Ascending aorta (tissue), 2 donors: Measurements from ENCODE around the gene FOCAD. TPM values are rescaled to one million over a fixed set of nuclear protein-coding genes. Genes with fewer than 3 reads are reported as not detected.

Experiments used
- DNase-seq, 2 donors: peaks; one replicate each; pipeline ENCODE4 v3.0.0-alpha.2; 2019; ENCODE audit warnings: low spot score in 2 of 2
- H3K27ac ChIP-seq, 2 donors: fragments of 200-600 bp; sonication (generic); one replicate each; pipeline ENCODE4 v1.5.1; 2016 to 2017; ENCODE audit warnings: mild to moderate bottlenecking in 1 of 2
- H3K27me3 ChIP-seq: fragments of 200-600 bp; sonication (generic); one replicate; pipeline ENCODE4 v1.5.1; 2017
- H3K36me3 ChIP-seq, 2 donors: fragments of 200-600 bp; sonication (generic); one replicate each; pipeline ENCODE4 v1.5.1; 2016
- H3K4me1 ChIP-seq, 2 donors: fragments of 200-600 bp; sonication (generic); one replicate each; pipeline ENCODE4 v1.5.1; 2016 to 2017; ENCODE audit warnings: mild to moderate bottlenecking in 1 of 2
- H3K4me3 ChIP-seq, 2 donors: fragments of 200-600 bp; sonication (generic); one replicate each; pipeline ENCODE4 v1.5.1; 2016 to 2017; ENCODE audit warnings: mild to moderate bottlenecking in 1 of 2
- H3K9me3 ChIP-seq, 2 donors: fragments of 200-600 bp; sonication (generic); one replicate each; pipeline ENCODE4 v1.5.1; 2016
- CTCF ChIP-seq, 3 experiments: fragments of 200-600 bp in 2 of 3; fragments of 450-650 bp in 1 of 3; sonication (generic) in 2 of 3; IDR thresholded peaks; one replicate each; pipeline ENCODE4 v1.5.1; 2016 to 2019; ENCODE audit warnings: antibody characterized with exemption in 3 of 3, mild to moderate bottlenecking in 1 of 3, moderate library complexity in 1 of 3
- intact Hi-C: fragments of 100-400 bp; cut with DNase I; formaldehyde crosslinking; loops from one replicate; pipeline ENCODE4 v1.15.1; 2023
- total RNA-seq: library from RNA; depleted of rRNA; stranded (reverse); fragments of >200 nt; gene quantifications from one replicate; pipeline ENCODE4 v1.1.0, GENCODE V29; 2016

FOCAD gene
- total RNA-seq, 1 donor from 2014 or later: 64.3 TPM

- Histone ChIP-seq H3K27me3 (no peaks in the 10 kb centered on the region), H3K36me3 (peaks cover 3 to 8% of the 10 kb centered on the region in 2 donors), H3K27ac (no peak overlapping the region), H3K4me3 (no peak overlapping the region), H3K9me3 (no peaks in the 10 kb centered on the region), H3K4me1 (no peaks in the 10 kb centered on the region)
- intact Hi-C loops: no loop called here
- TF ChIP-seq CTCF (IDR thresholded peaks at IDR 0.05): no peak
- DNase-seq: no peak
Measured at GRCh38 chr9:21001581-21001980, 317.5 kb downstream of the FOCAD start.

DNA sequence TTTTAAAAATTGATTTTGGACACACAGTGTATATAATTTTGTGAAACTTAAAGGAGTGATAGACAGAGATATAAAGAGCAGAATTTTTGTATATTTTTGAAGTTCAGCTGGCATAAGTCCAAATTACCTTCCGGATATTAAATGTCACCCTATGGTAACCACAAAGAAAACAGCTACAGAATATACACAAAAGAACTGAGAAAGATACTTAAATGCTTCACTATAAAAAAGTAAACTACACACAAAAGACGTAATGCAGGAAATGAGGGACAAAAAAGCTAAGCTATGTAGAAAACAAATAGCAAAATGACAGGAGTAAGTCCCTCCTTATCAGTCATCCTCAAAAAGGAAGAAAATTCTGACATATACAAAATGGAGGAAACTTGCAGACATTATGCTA, 318.0 kb downstream of the FOCAD start:
- no peaks in the 10 kb centered on the region for H3K4me1 ChIP-seq
- H3K27me3 ChIP-seq: no peaks in the 10 kb centered on the region
- no peak for DNase-seq
- intact Hi-C loops: no loop called here
- H3K27ac ChIP-seq: no peak overlapping the region
- peaks cover 3 to 11% of the 10 kb centered on the region in 2 donors for H3K36me3 ChIP-seq
- H3K9me3 ChIP-seq: no peaks in the 10 kb centered on the region
- TF ChIP-seq CTCF (IDR thresholded peaks at IDR 0.05): no peak
- H3K4me3 ChIP-seq: no peak overlapping the region

- no peak for DNase-seq
- H3K4me1 ChIP-seq: peaks cover 0 to 15% of the 10 kb centered on the region in 2 donors
- no peak overlapping the region for H3K4me3 ChIP-seq
- no peak for TF ChIP-seq CTCF (IDR thresholded peaks at IDR 0.05)
- no peak overlapping the region for H3K27ac ChIP-seq
- no peaks in the 10 kb centered on the region for H3K27me3 ChIP-seq
- intact Hi-C loops: no loop called here
- no peaks in the 10 kb centered on the region for H3K9me3 ChIP-seq
- peaks cover 0 to 3% of the 10 kb centered on the region in 2 donors for H3K36me3 ChIP-seq
Measured at GRCh38 chr9:21015129-21015815, 331.2 kb downstream of the FOCAD start.

DNA sequence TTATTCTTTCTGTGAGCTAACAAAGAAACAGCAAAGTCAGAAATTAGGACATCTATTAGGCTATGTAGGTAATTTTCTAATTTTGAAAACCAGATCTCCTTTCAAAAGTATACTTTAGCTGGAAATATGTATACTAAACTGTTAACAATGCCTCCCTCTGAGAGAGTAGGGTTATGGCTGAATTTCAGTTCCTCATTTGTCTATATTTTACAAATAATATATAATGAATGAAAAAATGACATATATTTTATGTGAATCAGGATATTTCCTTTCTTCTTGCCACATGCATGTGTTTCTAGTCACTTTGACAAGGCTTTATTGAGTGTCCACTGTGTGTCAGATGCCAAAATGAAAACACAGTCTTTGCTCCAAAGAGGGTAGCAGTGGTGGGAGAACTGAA, 331.9 kb downstream of the FOCAD start:
- intact Hi-C loops: no loop called here
- H3K4me1 ChIP-seq: peaks cover 0 to 15% of the 10 kb centered on the region in 2 donors
- H3K27me3 ChIP-seq: no peaks in the 10 kb centered on the region
- H3K4me3 ChIP-seq: no peak overlapping the region
- peaks cover 0 to 3% of the 10 kb centered on the region in 2 donors for H3K36me3 ChIP-seq
- no peak for TF ChIP-seq CTCF (IDR thresholded peaks at IDR 0.05)
- no peak overlapping the region for H3K27ac ChIP-seq
- no peak for DNase-seq
- H3K9me3 ChIP-seq: no peaks in the 10 kb centered on the region

DNA sequence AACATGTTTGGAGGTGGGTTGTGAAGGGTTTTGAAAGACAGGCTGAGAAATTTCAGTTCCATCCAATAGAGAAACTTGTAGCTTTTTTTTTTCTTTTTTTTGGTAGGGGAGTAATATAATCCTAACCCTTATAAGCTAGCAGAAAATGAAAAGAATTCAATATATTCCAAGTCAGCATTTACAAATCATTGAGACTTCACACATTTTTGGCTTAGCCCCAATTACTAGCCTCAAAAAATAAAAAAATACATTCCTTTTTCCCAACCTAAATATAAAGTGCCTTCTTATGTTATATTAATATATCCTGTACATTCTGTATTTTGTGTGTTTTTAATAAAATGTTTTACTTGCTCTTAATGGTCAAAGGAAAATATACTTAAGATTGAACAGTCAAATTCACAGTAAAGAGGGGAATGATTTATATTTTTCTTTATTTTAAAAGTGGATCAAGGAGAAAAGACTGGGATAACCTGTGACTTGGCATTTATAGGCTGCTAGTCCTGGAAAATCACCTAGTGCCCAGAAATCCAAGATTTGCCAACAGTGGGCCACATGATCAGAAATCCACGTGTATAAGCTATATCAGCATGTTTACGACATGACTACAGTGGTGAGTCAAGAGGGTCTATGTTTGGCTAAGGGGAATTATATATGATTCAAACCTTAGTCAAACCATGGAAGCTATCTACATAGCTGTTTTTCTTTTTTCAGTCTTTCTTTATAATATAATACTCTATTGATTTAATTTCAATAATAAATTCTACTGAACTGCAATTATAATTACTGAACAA, 332.8 kb downstream of the FOCAD start:
- no peak overlapping the region for H3K4me3 ChIP-seq
- DNase-seq: no peak
- intact Hi-C loops: no loop called here
- no peak overlapping the region for H3K27ac ChIP-seq
- no peaks in the 10 kb centered on the region for H3K27me3 ChIP-seq
- TF ChIP-seq CTCF (IDR thresholded peaks at IDR 0.05): no peak
- no peaks in the 10 kb centered on the region for H3K9me3 ChIP-seq
- peaks cover 0 to 3% of the 10 kb centered on the region in 2 donors for H3K36me3 ChIP-seq
- peaks cover 0 to 15% of the 10 kb centered on the region in 2 donors for H3K4me1 ChIP-seq
